AG10803 (cell line): ENCODE data around the gene KCNE4.

Experiments used
- DNase-seq: peaks from one replicate; pipeline ENCODE4 v3.0.0; 2010; ENCODE audit warnings: low read depth
- H3K4me3 ChIP-seq: 2 replicates; pipeline ENCODE4 v1.5.1; 2011; ENCODE audit warnings: mild to moderate bottlenecking, low read length, control low read depth
- CTCF ChIP-seq: conservative IDR thresholded peaks from 2 replicates; pipeline ENCODE4 v1.5.1; 2011; ENCODE audit warnings: mild to moderate bottlenecking, low read length, control low read depth, inconsistent platforms

Gene KCNE4

DNA sequence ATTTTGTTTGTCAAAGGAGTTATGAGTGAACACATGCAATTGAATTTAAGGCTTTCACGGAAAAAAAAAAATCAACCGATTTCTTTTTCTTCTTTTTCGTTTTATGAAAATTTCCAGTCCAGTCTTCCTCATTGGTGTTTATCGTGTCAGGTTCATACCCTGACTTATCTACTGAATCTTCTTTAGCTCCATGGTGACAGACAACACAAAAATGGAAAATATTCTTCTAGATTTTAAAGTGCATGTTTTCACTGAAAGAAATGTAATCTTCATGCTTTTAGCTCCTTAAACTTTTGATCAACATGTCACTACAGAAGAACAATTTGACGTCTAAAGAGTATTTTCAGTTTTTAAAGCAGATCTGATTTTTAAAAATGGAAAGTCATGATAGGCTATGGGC is 14.7 kb downstream of the KCNE4 start:
- DNase-seq, result no peak
- no peak overlapping the region for H3K4me3 ChIP-seq
- TF ChIP-seq CTCF, result no peak

- H3K4me3 ChIP-seq, result no peak overlapping the region
- TF ChIP-seq CTCF, result no peak
- no peak for DNase-seq
These were observed 16.1 kb downstream of the KCNE4 start for GRCh38 chr2:223068071-223068470.

DNA sequence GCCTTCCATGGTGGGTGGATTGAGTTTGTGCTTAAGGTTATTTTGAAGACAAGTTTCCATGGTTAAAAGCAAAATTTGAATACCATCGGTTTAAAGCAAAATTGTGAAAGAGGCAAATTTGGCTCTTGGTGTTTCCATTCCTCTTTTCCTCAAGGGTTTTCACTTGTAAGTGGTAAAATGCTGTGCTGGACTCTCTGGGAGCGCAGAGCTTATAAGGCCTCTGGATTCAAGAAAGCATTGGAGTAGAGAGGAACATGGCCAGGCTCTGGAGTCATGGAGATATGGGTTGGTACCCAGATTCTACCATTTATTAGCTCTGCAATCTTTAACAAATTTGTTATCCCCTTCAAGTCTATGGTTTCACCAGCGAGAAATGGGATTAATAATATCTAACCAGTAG is 17.5 kb downstream of the KCNE4 start:
- no peak for DNase-seq
- no peak overlapping the region for H3K4me3 ChIP-seq
- no peak for TF ChIP-seq CTCF

DNA sequence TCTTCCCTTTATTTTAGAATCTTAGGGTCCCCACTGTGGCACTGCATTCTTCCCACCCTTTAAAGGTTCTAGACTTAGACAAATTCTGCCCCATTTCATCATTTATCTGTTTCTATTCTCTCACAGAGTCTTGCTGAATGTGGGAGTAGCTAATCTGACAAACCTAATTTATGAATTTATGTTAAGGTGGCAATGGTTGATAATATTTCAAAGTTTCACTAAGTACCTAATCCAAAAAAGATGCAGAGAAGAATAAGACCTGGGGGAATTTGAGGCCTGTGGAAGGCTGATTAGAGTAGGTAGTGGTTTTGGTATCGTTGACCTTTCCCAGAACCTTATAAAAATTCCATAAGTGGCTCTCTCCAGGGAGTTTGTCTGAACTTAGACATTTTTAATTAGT is 18.0 kb downstream of the KCNE4 start:
- TF ChIP-seq CTCF, result no peak
- no peak for DNase-seq
- H3K4me3 ChIP-seq, result no peak overlapping the region

DNA sequence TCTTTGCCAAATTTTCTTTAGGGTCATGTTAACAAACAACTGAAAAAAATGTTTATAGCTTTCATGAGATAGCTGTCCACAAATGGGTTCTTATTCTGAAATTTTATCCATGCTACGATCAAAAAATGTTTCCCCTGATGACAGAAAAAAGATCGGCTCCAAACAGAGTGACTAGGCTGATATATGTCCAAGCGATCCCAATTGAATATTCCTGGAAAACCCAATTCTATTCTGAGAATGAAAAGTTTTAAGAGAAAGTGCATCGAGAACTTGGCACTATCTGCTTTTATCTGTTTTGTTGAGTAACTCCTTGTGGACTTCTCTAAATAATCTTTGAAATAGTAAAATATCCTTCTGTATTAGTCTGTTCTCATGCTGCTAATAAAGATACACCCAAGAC is 19.1 kb downstream of the KCNE4 start:
- DNase-seq, result no peak
- no peak for TF ChIP-seq CTCF
- no peak overlapping the region for H3K4me3 ChIP-seq

DNA sequence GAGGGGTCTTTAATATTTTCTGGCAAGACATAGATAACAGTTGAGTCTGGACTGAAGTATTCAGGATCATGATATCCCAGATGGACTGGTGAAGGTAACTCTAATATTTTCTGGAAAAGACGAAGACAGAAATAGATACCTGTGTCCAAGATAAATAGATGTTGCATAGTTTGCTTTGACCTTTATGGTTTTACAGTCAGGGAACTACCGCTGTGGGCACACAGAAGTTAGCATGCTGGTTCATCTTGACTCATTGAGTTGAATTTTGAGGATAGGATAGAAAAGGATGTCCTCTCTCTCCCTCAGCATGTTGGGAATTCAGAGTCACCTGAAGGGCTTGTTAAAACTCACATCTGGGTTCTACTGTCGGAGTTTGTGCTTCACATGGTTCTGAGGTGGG is 20.8 kb downstream of the KCNE4 start:
- no peak overlapping the region for H3K4me3 ChIP-seq
- TF ChIP-seq CTCF, result no peak
- no peak for DNase-seq

- TF ChIP-seq CTCF, result no peak
- peak; percentile 43 for DNase-seq
These were observed 23.6 kb downstream of the KCNE4 start for GRCh38 chr2:223075301-223076270.

More at GRCh38 chr2:223075301-223076270, 23.6 kb downstream of the KCNE4 start:
- no peak overlapping the region for H3K4me3 ChIP-seq
